CD8-positive, alpha-beta memory T cell (primary cell): ENCODE results near the gene GUCD1. TPM values are rescaled to one million over a fixed set of nuclear protein-coding genes. Genes with fewer than 3 reads are reported as not detected.
A peak's percentile ranks its signal among the peaks of the same experiment; 100 is the strongest.

Experiments used
- CTCF ChIA-PET: fragments of 350-600 bp; sonication (Branson Sonifier 250); formaldehyde crosslinking; loops from one replicate; lab custom pipeline; 2021; ENCODE audit warnings: antibody characterized with exemption; lab: Charles Lee
- POLR2A ChIA-PET: fragments of 350-600 bp; sonication (Branson Sonifier 250); formaldehyde crosslinking; loops from one replicate; lab custom pipeline; 2021; ENCODE audit warnings: antibody characterized with exemption; lab: Charles Lee
- DNase-seq, 5 donors: peaks; one replicate each; pipeline versions ENCODE4 v3.0.0 to v3.0.0-alpha.2; 2020 to 2022; ENCODE audit warnings: mixed read lengths in 1 of 5
- H3K27ac ChIP-seq: one replicate; pipeline ENCODE4 v1.7.0; 2013; ENCODE audit warnings: low read depth, mild to moderate bottlenecking, low read length, moderate library complexity
- H3K27me3 ChIP-seq: 2 replicates; pipeline ENCODE4 v1.7.0; 2013; ENCODE audit warnings: low read length, mild to moderate bottlenecking; ENCODE audit not compliant: insufficient read depth, poor library complexity, severe bottlenecking
- H3K36me3 ChIP-seq: 2 replicates; pipeline ENCODE4 v1.7.0; 2013; ENCODE audit warnings: mild to moderate bottlenecking, low read length, moderate library complexity; ENCODE audit not compliant: insufficient read depth
- H3K4me1 ChIP-seq: 2 replicates; pipeline ENCODE4 v1.7.0; 2013; ENCODE audit warnings: mild to moderate bottlenecking, low read length, moderate library complexity; ENCODE audit not compliant: insufficient read depth
- H3K4me3 ChIP-seq: 2 replicates; pipeline ENCODE4 v1.7.0; 2013; ENCODE audit warnings: mild to moderate bottlenecking, low read length
- H3K9me3 ChIP-seq: 2 replicates; pipeline ENCODE4 v1.7.0; 2013; ENCODE audit warnings: mild to moderate bottlenecking, low read length
- H3K27ac Mint-ChIP-seq, 8 donors: one replicate each; pipeline ENCODE4 v1.8.0; 2020 to 2021; ENCODE audit warnings: mixed read lengths in 8 of 8, mild to moderate bottlenecking in 6 of 8, inconsistent platforms in 3 of 8, moderate library complexity in 3 of 8
- H3K27me3 Mint-ChIP-seq, 2 donors: one replicate each; pipeline ENCODE4 v1.8.0; 2020 to 2021; ENCODE audit warnings: mixed read lengths in 2 of 2, mild to moderate bottlenecking in 1 of 2, moderate library complexity in 1 of 2
- H3K36me3 Mint-ChIP-seq, 3 donors: one replicate each; pipeline ENCODE4 v1.8.0; 2020 to 2021; ENCODE audit warnings: mixed read lengths in 3 of 3, inconsistent platforms in 1 of 3, mild to moderate bottlenecking in 1 of 3
- H3K4me1 Mint-ChIP-seq, 3 donors: one replicate each; pipeline ENCODE4 v1.8.0; 2020 to 2021; ENCODE audit warnings: mixed read lengths in 3 of 3, inconsistent platforms in 1 of 3, mild to moderate bottlenecking in 1 of 3
- H3K4me3 Mint-ChIP-seq, 7 donors: one replicate each; pipeline ENCODE4 v1.8.0; 2020 to 2021; ENCODE audit warnings: mixed read lengths in 7 of 7, mild to moderate bottlenecking in 6 of 7, moderate library complexity in 4 of 7, inconsistent platforms in 2 of 7
- H3K9me3 Mint-ChIP-seq, 5 donors: one replicate each; pipeline ENCODE4 v1.8.0; 2020 to 2022; ENCODE audit warnings: mixed read lengths in 5 of 5, mild to moderate bottlenecking in 3 of 5, moderate library complexity in 2 of 5, inconsistent platforms in 1 of 5
- polyA plus RNA-seq: library from polyadenylated mRNA; unstranded; fragments of 300-500 nt; fragmentation: Illumina TruSeq; gene quantifications from one replicate; pipeline ENCODE4 v1.2.3, GENCODE V29; 2021
- total RNA-seq, 2 experiments: library from RNA; stranded (reverse); gene quantifications; one replicate each; pipeline ENCODE4 v1.2.3, GENCODE V29; 2021

GUCD1 gene
- total and polyA plus RNA-seq, 3 experiments from 2014 or later: 50.8 to 123 (median 115) TPM

- DNase-seq: no peak
- H3K9me3 ChIP-seq: no peaks in the 10 kb centered on the region
- Mint-ChIP-seq H3K4me1 (peaks cover 5 to 12% (median 5%) of the 10 kb centered on the region in 3 donors), H3K9me3 (no peaks in the 10 kb centered on the region), H3K27me3 (peaks cover 0 to 7% of the 10 kb centered on the region in 2 donors), H3K36me3 (peaks cover 0 to 3% (median 0%) of the 10 kb centered on the region in 3 donors), H3K4me3 (no peak overlapping the region), H3K27ac (no peak overlapping the region)
- ChIA-PET CTCF (no interaction called here), POLR2A (interaction anchor here (0.6 kb wide), 1 partner anchor 210 kb away, joined by 6 read pairs; no protein-coding TSS in a partner anchor)
- no peaks in the 10 kb centered on the region for H3K27me3 ChIP-seq
- H3K4me1 ChIP-seq: no peaks in the 10 kb centered on the region
- no peak overlapping the region for H3K27ac ChIP-seq
- H3K36me3 ChIP-seq: no peaks in the 10 kb centered on the region
- H3K4me3 ChIP-seq: no peak overlapping the region
Observed at GRCh38 chr22:24514241-24515026, 40.5 kb downstream of the GUCD1 start.

DNA sequence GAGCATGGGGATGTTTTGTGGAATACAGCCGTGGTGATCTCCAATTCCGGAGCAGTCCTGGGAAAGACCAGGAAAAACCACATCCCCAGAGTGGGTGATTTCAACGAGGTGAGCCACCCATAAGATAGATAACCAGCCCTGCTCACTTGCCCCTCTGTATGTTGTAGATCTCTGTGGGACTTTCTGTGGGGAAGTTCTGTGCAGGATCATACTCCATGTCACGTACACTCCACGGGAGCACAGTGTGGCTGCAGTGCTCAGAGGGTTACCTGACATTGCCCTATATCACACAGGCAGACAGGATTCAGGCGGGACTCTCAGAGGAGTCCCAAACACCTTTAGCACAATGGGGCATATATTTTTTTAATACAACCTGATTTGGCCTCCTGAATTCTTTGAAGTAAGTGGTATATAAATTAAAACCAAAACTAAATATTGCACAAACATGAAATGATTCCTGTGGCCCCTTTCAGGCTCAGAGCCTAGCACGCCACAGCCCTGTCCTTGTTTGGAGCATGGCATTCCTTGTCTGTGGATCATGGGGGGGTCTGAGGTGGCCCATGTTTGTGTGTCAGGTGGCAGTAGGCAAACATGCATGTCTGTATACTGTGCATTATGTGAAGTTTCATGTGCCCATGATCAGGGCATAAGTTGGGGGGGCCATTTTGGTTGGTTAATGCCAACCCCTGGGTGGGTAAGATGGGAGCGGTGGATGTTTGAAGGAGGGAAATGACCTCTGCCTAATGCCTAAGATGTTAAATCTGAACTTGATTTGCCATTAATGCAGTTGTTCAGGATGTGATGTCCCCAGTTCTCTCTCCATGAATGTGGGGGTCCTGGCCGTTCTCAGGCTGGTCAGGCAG is 41.3 kb downstream of the GUCD1 start:
- no peaks in the 10 kb centered on the region for H3K4me1 ChIP-seq
- Mint-ChIP-seq H3K4me3 (no peak overlapping the region), H3K27me3 (peaks cover 1 to 7% of the 10 kb centered on the region in 2 donors), H3K9me3 (no peaks in the 10 kb centered on the region), H3K4me1 (peaks cover 5 to 12% (median 5%) of the 10 kb centered on the region in 3 donors), H3K36me3 (peaks cover 0 to 3% (median 0%) of the 10 kb centered on the region in 3 donors), H3K27ac (no peak overlapping the region)
- no peaks in the 10 kb centered on the region for H3K36me3 ChIP-seq
- CTCF ChIA-PET: no interaction called here
- no peak overlapping the region for H3K4me3 ChIP-seq
- H3K27me3 ChIP-seq: no peaks in the 10 kb centered on the region
- no peak overlapping the region for H3K27ac ChIP-seq
- POLR2A ChIA-PET: interaction anchor here (0.6 kb wide), 1 partner anchor 209 kb away, joined by 6 read pairs; no protein-coding TSS in a partner anchor
- H3K9me3 ChIP-seq: no peaks in the 10 kb centered on the region
- no peak for DNase-seq

DNA sequence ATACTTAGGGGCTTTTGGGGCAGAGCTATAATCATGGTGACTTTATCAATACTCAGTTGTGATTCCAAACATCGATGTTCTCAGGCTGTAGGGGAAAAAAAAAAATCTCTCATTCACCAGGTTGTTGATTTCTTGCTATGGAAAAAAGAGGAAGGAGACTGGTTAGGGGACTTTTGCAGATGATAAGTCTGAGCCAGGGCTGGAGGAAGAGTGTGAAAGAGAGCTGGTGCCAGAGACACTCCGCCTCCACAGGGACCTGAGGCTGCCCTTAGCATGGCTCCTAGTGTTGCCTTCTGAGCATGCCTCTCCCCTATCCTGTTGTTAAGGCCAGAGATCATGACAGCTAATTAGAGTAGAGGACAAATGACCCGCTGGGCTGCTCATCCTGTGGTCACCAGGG is 42.9 kb downstream of the GUCD1 start:
- no peak overlapping the region for H3K4me3 ChIP-seq
- no peaks in the 10 kb centered on the region for H3K27me3 ChIP-seq
- H3K9me3 ChIP-seq: no peaks in the 10 kb centered on the region
- peaks cover 2 to 6% of the 10 kb centered on the region in 2 donors for H3K27me3 Mint-ChIP-seq
- H3K27ac ChIP-seq: no peak overlapping the region
- no peak for DNase-seq
- peaks cover 0 to 1% (median 0%) of the 10 kb centered on the region in 3 donors for H3K36me3 Mint-ChIP-seq
- H3K9me3 Mint-ChIP-seq: no peaks in the 10 kb centered on the region
- no peak overlapping the region for H3K27ac Mint-ChIP-seq
- no peaks in the 10 kb centered on the region for H3K36me3 ChIP-seq
- H3K4me3 Mint-ChIP-seq: no peak overlapping the region
- H3K4me1 ChIP-seq: no peaks in the 10 kb centered on the region
- POLR2A ChIA-PET: no interaction called here
- CTCF ChIA-PET: no interaction called here
- H3K4me1 Mint-ChIP-seq: peaks cover 5 to 12% (median 5%) of the 10 kb centered on the region in 3 donors

GRCh38 chr22:24510637-24511625 is 44.0 kb downstream of the GUCD1 start:
- H3K4me3 ChIP-seq: no peak overlapping the region
- no peaks in the 10 kb centered on the region for H3K4me1 ChIP-seq
- Mint-ChIP-seq H3K27me3 (peaks cover 2 to 4% of the 10 kb centered on the region in 2 donors), H3K27ac (peak overlapping the region in 2 of 8 donors; percentile 71 to 78), H3K4me3 (no peak overlapping the region), H3K9me3 (no peaks in the 10 kb centered on the region), H3K4me1 (peaks cover 5 to 12% (median 5%) of the 10 kb centered on the region in 3 donors), H3K36me3 (peaks cover 0 to 1% (median 0%) of the 10 kb centered on the region in 3 donors)
- ChIA-PET POLR2A (no interaction called here), CTCF (no interaction called here)
- H3K9me3 ChIP-seq: no peaks in the 10 kb centered on the region
- no peaks in the 10 kb centered on the region for H3K27me3 ChIP-seq
- peak overlapping the region; percentile 12 for H3K27ac ChIP-seq
- no peak for DNase-seq
- no peaks in the 10 kb centered on the region for H3K36me3 ChIP-seq

DNA sequence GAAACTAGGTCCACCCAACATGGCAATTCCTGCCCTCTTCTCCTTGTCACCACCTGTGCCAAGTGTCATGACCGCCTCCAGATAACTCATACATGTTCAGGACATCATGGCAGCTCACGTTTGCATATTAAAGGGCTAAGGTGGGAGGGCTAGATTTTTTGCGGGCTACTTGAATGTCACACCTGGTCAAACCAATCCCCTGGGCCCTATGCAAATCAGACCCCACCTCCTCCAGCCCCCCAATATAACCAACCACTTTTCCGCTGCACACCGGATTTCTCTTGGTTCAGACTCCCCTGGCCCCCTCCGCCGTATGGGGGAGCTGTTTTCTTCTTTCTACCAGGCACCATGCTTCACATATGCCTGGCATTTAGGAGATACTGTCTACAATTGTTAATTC is 47.2 kb downstream of the GUCD1 start:
- H3K27ac Mint-ChIP-seq: no peak overlapping the region
- no peaks in the 10 kb centered on the region for H3K9me3 ChIP-seq

DNA sequence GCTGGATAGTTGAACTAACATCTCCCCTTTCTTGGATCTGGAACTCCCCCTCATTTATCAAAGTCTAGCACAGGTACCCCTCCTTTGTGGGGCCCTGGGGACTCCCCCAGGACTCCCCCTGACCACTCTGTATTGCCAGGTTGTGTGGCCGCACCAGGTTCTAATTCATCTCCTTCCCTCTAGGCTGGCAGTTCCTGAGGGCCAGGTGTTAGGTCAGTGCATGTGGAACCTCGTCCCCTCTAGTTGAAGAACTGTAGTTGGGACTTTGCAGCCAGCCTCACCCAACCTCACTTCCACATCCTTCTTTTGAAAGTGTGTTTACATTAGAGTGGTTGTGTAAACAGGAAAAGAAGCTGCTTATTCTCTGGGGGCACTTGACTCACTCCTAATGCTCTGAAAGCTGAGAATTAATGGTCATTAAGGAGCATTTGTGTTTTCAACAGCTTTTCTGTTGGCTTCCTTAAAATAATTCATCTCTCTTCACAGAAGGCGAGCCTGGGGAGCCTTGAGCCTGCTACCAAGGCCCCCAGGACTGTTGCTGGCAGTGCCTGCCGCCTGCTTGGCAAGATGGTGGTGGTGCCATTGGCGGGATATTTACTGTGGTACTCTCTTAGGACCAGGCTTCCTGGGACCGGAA is 48.0 kb downstream of the GUCD1 start:
- H3K36me3 ChIP-seq: no peaks in the 10 kb centered on the region
- no peaks in the 10 kb centered on the region for H3K9me3 ChIP-seq
- DNase-seq: no peak
- peaks cover 5 to 10% (median 8%) of the 10 kb centered on the region in 3 donors for H3K4me1 Mint-ChIP-seq
- peaks cover 0 to 2% of the 10 kb centered on the region in 2 donors for H3K27me3 Mint-ChIP-seq
- H3K9me3 Mint-ChIP-seq: no peaks in the 10 kb centered on the region
- ChIA-PET POLR2A (no interaction called here), CTCF (interaction anchor here (1.2 to 1.6 kb wide), 3 partner anchors 72 to 120 kb away, joined by 3 to 4 read pairs (median 3); no protein-coding TSS in a partner anchor)
- no peaks in the 10 kb centered on the region for H3K36me3 Mint-ChIP-seq
- H3K27me3 ChIP-seq: no peaks in the 10 kb centered on the region
- H3K4me1 ChIP-seq: no peaks in the 10 kb centered on the region
- H3K4me3 Mint-ChIP-seq: no peak overlapping the region
- no peak overlapping the region for H3K4me3 ChIP-seq
- no peak overlapping the region for H3K27ac ChIP-seq
- no peak overlapping the region for H3K27ac Mint-ChIP-seq

More for the DNA sequence above, 47.2 kb downstream of the GUCD1 start:
- no peak for DNase-seq
- Mint-ChIP-seq H3K4me3 (no peak overlapping the region), H3K27me3 (peaks cover 0 to 2% of the 10 kb centered on the region in 2 donors), H3K4me1 (peaks cover 5 to 12% (median 8%) of the 10 kb centered on the region in 3 donors), H3K36me3 (no peaks in the 10 kb centered on the region), H3K9me3 (no peaks in the 10 kb centered on the region)
- Histone ChIP-seq H3K4me1 (no peaks in the 10 kb centered on the region), H3K36me3 (no peaks in the 10 kb centered on the region), H3K4me3 (no peak overlapping the region), H3K27ac (no peak overlapping the region), H3K27me3 (no peaks in the 10 kb centered on the region)
- ChIA-PET CTCF (interaction anchor here (1.6 kb wide), 1 partner anchor 84 kb away, joined by 4 read pairs; no protein-coding TSS in a partner anchor), POLR2A (no interaction called here)
